CD1c-positive myeloid dendritic cell (primary cell): ENCODE data around the gene DLX6.

Source experiments
- DNase-seq: peaks from one replicate; pipeline ENCODE4 v3.0.0-alpha.2; 2016; ENCODE audit errors: extremely low spot score

The DLX6 gene

GRCh38 chr7:97011104-97011503 lies 5.8 kb downstream of the DLX6 start:
- DNase-seq: no peak

DNA sequence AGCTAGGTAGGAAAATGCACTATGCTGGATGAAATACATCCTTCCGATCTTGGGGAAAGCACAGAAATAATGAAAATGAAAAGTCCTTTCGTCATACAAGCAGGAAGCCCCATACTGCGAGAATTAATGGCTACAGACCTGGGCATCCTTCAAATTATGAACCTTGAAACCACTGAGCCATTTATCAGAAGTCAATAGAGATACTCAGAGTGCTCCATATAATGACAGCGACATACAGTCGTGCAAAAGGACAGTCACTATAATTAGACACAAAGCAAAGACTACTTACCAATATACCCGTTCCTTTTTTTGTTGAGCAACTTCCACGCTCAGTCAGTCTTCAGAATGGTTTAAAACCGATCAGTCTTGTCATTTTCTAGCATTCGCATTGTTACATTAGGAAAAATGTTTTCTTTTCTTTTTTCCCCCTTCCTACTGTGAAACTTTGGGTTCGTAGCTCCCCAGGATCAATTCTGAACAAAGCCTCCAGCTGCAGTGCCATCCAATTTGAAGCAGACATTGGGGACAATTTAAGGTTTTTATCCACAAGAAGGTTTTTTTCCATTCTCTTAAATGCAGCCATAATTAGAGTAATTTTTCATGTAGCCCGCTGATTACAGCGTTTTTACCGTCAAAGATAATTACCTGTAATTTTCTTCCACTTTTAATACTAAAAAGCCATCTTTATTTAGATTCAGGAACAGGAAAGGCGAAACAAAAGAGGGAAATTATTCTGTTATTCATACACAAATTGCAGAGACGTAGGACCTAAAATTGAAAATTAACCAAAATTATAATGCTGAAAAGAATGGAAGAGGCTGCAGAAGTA lies 6.4 kb downstream of the DLX6 start:
- DNase-seq: no peak

- no peak for DNase-seq
Observed at GRCh38 chr7:97012365-97013133, 7.2 kb downstream of the DLX6 start.

GRCh38 chr7:97013134-97013844 lies 7.9 kb downstream of the DLX6 start:
- DNase-seq: no peak

DNA sequence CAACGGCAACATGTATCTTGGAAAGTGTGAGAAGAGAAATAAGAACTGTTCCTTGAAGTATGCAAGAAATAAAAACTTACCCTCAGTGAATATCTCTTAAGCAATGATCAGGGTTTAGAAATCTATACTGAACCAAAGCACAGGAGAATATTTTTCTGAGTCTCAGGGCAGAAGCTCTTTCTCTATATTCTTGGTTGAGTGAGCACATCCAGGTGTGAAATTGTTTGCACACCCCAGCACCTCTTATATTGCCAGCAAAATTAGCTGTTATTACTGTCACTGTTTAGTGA lies 8.4 kb downstream of the DLX6 start:
- DNase-seq: no peak

DNA sequence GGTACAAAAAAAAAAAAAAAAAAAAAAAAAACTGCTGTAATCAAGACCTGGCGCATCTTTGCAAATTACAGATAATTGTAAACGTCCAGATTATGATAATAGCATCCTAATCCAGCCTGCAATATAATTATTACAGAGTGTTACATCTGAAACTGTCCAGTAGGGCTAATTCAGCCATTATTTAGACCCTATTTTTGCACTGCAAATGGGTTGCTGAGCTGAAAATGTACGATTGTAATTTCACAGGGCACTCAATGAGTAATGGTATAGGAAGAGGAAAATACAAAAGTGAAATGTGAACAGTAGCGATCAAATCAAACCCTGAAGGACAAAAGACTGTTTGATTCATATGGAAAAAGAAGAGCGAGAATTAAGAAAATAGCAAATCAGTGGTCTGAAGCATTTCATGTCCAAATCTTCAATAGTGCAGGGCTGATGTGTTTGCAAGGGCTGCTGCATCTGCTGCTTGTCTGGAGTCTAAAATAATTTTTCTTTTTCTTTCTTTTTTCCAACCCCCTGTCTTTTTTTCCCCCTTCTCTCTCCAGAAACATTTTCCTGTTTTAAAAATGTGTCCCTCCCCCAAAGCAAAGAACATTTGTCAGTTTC lies 8.9 kb downstream of the DLX6 start:
- no peak for DNase-seq

- DNase-seq: no peak
Observed at GRCh38 chr7:97015279-97015678, 9.9 kb downstream of the DLX6 start.

GRCh38 chr7:97015756-97016380 lies 10.5 kb downstream of the DLX6 start:
- no peak for DNase-seq

DNA sequence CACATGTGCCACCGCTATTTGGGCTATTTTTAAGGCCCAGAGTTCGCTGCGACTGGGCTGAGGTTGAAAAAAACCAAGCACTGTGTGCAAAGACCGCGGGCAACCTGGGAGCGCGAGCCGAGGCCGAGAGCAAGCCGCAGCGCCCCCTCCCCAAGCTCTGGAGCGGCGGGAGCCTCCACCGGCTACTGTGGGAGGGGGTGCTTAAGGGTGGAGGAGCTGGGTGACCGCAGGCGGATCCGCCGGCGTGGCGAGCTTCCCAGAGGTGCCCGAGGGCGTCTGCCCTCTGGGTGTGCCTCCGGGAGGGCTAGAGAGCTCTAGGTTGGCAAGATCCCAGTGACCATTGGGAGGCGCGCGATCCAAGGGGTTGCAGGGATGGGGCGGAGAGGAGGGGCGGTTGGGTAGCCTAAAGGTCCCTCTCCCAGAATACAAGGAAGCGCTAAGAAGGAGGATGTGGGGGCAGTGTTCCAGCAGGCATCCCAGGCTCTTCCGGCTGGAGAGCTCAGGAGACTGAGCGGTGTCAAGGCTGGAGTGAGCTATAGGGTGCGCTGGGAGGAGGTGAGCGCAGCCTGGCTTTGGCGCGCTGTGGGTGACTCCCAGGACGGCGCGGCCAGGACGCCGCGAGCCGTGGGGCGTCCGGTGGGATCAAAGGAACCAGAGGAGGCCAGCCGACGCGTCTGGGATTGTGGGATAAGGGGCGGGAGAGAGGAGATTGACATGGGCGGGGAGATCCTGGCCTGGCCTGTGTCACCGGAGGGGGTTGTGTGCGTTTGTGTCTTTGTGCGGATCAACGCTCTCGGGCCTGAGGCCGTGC lies 11.2 kb downstream of the DLX6 start:
- DNase-seq: no peak

DNA sequence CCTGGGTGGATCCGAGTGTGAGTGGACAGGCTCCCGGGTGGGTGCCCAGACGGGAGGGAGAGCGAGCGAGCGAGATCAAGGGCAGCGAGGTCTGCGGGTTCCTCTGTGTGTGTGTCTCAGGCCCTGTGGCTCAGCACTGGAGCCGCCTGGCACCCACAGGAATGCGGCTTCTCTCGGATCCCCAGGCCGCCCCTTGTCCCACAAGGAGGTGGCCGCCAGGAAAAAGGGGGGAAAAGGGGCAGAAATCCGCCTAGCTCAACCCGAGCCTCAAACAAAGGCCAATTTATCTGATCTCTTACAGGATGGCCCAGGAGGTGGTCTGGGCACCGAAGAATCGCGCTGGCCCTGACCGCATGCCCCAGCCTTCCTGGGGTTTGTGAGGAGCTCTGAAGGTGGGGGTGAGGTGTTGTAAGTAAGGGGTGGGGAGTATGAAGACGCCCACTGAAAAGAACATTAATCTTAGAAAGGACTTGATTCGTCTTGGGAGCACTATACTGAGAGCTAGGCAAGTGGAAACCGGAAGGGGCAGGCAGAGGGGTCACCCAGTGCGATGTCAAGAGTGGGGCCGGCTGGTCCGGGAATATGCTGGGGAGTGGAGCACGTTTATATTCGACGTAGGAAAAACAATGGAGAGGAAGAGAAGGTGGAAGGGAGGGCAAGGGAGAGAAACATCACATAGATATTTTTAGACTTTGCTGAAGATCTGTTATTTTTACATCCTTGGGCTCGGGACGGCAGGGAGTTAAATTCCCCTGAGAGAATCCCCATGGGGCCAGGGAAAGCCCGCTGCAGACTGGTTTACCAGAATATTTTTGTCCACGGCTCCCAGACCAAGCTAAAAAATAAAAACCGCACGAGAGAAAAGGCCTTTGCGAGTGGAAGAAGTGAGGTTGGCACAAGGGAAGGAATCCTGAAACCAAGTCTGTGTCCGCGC lies 12.1 kb downstream of the DLX6 start:
- no peak for DNase-seq

DNA sequence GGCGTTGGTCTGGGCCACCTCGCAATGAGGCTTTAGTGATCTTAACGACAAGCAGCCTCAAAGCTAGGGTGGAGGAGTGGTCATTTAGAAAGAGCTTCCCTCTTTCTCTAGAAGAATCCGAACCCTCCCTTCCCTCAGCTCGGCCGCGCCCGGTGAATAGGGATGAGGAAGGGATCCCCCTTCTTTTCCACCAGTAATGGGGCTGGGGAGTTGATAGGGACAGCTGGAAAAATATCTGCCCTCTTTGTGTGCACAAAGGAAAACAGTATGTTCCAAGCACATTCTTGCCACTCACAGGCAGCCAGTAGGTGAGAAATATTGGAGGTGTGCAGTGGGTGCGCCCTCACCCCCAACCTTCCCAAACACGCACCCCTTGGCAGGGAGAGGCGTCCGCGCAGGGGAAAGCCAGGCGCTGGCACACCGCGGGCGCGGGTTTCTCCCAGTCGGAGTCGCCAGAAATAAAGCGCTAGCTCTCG lies 12.8 kb downstream of the DLX6 start:
- no peak for DNase-seq

- DNase-seq: no peak
Observed at GRCh38 chr7:97018791-97019531, 13.6 kb downstream of the DLX6 start.

- DNase-seq: no peak
Observed at GRCh38 chr7:97019710-97020225, 14.4 kb downstream of the DLX6 start.

GRCh38 chr7:97020601-97020995 lies 15.2 kb downstream of the DLX6 start:
- no peak for DNase-seq

DNA sequence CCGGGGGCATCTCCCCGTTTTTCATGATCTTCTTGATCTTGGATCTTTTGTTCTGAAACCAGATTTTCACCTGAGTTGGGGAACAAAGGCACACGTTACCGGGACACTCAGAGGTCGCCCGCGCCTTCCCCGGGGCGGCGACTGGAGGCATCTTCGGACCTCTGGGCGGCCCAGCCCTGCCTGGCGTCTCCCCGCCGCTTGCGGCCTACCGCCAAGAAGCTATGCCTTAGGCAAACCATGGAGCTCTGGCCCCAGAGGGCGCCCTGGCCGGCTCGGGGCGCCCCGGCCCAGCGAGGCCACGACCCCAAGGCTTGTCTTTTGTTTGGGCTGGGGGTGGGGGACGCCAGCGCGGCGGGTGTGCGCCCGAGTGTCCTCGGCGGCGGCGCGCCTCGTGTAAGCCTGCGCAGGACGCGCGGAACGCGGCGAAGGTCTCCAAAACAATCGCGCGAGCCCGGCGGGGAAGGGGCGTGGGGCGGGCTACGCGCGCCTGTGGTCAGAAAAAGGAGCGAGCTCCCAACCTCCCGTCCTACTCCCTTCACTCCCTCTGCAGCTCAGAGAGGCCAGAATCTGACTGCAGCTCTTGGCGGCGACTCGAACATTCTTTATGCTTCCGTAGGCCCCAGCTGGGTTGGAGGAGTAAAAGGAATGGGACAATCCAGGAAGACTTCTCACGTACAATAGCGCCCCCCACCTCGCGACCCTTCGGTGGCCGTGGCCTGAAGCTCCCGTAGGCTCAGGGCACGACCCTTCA lies 15.8 kb downstream of the DLX6 start:
- no peak for DNase-seq

DNA sequence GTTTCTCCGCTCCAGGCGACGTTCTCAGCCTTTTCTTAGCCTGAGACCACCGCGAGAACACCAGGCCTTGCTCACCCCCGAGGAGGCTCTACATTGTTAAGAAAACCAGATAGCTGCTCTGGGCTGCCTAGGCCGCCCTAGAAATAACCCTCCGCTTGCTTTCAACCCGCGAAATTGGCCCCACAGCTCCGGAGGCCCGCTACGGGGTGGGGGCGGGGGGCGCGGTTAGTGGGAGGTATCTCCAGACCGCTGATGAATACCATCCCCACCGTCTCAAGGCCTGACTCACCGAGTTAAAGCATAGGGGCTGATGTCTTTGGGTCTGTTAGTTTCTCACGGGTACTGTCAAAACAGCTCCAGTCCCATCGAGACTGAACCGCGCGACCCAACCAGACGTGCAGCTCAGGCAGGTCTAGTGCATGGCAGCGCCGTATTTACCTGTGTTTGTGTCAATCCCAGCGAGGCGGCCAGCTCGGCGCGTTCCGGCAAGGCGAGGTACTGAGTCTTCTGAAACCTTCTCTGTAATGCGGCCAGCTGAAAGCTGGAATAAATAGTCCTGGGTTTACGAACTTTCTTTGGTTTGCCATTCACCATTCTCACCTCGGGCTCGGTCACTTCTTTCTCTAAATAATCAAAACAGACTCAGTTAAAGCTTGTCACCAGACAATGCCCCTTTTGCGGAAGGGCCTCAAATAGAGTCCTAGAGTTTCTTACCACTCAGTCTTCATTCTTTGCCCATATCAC lies 16.6 kb downstream of the DLX6 start:
- no peak for DNase-seq
